Inferior parietal cortex (tissue), 1 donor: ENCODE measurements around the gene AFF1.
"Not testable (repeated sequence)": the region's sequence is repeated elsewhere in the genome, so short reads cannot be mapped to it uniquely, and the experiment has no call there.

Experiments used
- DNase-seq: peaks from one replicate; pipeline ENCODE4 v3.0.0-alpha.2; 2016; ENCODE audit errors: extremely low spot score

AFF1 gene

GRCh38 chr4:87080462-87080861, 145.7 kb downstream of the AFF1 start:
- DNase-seq, result no peak

DNA sequence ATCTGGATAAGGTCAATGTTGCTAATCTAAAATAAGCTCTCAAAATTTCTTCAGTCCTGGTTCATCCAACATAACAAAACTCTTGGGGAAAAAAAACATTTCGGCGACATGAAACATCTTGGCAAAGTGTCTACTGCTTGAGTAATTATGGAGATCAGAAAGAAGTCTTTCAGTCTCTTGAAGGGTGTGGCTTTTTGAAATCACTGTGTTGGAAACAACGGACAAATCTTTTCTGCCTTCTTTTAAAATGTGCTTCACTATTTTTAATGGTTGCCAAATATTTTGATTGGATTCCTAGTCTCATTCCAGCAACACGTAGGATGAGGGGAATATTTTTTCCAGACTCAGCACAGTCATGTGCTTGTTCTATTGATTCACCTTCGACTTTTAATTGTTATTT, 147.0 kb downstream of the AFF1 start:
- DNase-seq, result no peak

DNA sequence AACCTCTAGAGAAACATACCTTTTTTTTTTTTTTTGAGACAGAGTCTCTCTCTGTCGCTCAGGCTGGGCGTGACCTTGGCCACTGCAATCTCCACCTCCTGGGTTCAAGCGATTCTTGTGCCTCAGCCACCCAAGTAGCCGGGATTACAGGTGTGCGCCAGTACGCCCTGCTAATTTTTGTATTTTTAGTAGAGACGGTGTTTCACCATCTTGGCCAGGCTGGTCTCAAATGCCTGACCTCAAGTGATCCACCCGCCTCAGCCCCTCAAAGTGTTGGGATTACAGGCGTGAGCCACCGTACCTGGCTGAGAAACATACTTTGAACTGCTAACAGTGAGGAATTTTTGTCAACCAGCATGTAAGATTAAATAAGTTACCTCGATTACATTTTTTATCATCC, 150.9 kb downstream of the AFF1 start:
- not testable (repeated sequence) for DNase-seq

- no peak for DNase-seq
Observed at GRCh38 chr4:87086143-87086805, 151.5 kb downstream of the AFF1 start.

DNA sequence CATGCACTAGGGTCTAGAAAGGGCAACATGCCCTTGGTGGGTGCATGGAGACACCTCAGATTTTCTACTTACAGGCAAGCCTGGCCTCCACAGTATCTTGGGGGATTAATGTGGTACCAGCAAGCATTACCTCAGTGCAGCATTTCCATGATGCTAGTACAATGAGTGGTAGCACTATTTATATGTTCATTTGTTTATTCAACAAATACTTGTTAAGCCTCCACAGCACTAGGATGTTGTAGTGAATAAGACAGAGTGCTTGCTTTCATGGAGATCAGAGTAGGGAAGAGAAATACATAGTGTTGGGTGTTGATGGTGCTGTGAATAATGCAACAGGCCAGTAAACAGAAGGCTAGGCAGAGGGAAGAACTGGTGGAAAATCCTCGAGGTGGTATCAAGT, 152.2 kb downstream of the AFF1 start:
- DNase-seq, result no peak

DNA sequence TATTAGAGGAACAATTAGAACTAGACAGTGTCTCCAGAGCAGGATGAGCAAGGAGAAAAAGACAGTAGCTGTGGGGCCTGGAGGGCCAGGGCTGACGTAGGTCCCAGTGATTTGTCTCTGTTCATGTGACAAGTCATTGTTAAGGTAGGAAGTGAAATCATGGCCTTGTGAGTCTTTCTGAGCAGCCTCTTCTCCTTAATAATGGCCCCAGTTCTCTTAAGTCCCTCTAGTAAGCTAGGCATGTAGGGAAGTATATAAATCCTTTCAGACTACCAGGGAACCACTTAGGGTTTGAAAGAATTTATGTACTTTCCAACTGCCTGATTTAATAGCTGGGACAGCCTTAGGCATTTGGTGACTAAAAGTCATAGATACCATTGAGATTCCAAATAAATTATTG, 152.6 kb downstream of the AFF1 start:
- DNase-seq, result no peak

- no peak for DNase-seq
Observed at GRCh38 chr4:87088186-87088585, 153.4 kb downstream of the AFF1 start.

GRCh38 chr4:87089368-87089767, 154.6 kb downstream of the AFF1 start:
- no peak for DNase-seq

GRCh38 chr4:87090305-87090704, 155.5 kb downstream of the AFF1 start:
- no peak for DNase-seq

DNA sequence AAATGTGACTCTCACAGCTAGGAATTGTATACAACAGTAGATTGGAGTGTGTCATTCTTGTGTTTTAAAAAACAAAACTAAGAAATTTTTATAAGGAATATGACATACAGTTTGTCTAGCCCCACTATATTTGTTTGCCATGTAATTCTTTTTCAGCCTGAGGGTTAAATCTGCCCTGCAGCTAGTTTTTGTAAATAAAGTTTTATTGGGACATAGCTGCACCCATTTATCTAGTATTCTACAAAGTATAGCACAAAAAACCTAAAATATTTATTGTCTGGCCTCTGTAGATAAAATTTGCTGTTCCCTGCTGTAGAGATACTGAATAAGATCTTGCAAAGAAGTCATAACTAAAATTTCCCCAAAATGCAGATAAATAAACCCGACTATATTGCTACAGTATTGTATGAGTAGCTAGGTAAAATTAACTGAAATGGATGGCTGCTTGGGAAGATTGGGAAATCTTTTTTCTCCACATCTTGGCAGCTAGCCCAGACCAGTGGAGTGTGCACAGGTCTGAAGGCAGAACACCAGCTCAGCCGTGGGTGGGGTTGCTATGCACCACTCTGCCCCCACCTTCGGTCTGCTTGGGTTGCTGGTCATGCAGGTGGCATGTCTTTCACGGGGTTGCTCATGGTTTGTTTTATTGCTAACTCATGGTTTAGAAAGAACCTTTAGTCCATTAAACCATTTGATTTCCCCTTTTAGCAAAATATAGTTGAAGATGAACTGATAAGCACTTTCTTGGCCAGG, 157.8 kb downstream of the AFF1 start:
- peak; percentile 48 for DNase-seq

DNA sequence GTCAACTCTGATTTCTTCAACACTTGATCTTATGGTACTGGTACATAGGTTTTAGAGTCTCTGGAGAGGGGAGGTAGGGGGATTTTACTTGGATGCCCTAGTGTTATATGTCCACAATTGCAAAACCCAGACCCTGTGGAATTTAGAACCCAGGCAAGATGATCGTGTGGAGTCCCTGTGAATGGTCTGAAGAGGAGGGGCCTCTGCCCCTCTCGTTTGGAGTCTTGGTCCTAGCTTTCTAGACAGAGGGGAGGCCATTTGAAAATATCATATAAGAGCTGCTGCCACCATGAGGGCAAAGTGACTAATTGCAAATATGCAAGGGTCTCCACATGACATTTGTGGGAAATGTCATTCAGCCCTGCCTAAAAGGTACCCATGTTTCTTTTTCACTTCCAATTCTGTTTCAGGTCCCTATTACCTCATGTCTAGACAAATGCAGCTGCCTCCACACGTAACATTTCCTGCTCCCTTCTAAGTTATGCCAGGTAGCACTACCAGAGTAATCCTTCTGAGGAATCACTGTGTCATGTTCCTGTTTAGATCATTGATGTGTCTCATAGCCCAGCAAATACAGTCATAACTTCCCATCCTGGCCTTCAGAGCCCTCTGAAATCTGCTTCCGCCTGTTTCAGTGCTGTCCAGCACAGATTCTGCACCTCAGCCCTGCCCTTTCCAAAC, 158.8 kb downstream of the AFF1 start:
- DNase-seq, result peak; percentile 78

GRCh38 chr4:87097075-87097474, 162.3 kb downstream of the AFF1 start:
- DNase-seq, result no peak

GRCh38 chr4:87100168-87100567, 165.4 kb downstream of the AFF1 start:
- no peak for DNase-seq

GRCh38 chr4:87101543-87102199, 166.9 kb downstream of the AFF1 start:
- DNase-seq, result no peak

- DNase-seq, result no peak
Observed at GRCh38 chr4:87103086-87103485, 168.3 kb downstream of the AFF1 start.

- no peak for DNase-seq
Observed at GRCh38 chr4:87103691-87104187, 168.9 kb downstream of the AFF1 start.

DNA sequence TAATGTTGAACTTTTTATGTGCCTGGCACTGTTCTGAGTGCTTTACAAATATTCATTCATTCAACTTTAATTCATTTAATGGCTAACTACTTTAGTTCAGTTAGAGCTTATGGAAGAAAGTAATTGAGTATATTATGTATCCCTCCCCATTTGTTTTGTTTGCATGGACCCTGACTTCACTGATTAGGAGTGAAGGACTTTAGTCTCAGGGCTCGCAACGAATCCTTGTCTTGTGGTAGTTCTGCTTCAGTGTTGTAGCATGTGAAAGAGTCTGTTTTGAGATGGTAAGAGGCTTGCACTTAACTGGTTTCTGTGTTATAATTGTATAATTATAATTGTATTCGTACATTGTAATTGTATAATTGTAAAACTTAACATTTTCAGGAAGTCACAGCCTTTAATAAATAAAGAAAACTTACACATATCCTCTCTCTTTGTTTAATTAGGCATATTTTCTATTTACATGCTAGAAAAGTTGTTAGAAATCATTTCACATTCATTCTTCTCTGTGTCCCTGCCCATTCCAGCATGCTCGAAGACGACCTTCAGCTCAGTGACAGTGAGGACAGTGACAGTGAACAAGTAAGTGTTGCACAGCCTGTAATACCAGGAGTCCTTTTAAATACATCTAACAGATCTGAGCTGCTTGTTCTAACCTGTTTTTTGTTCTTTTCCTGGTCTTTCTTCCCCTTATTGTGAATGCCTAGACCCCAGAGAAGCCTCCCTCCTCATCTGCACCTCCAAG, 170.5 kb downstream of the AFF1 start:
- DNase-seq, result no peak

DNA sequence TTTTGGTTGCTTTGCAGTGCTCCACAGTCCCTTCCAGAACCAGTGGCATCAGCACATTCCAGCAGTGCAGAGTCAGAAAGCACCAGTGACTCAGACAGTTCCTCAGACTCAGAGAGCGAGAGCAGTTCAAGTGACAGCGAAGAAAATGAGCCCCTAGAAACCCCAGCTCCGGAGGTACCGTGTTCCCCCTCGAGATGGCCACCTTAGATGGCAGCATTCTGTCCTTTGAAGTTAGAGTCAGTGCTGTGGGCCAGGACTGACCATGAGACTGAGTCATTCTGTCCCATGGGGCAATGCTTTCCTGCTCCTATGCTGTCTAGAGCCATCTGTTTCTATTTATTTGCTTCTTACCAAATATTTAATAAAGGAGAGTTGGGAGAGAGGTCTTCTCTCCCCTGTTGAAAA, 173.3 kb downstream of the AFF1 start:
- DNase-seq, result no peak

- no peak for DNase-seq
Observed at GRCh38 chr4:87109121-87109520, 174.3 kb downstream of the AFF1 start.

DNA sequence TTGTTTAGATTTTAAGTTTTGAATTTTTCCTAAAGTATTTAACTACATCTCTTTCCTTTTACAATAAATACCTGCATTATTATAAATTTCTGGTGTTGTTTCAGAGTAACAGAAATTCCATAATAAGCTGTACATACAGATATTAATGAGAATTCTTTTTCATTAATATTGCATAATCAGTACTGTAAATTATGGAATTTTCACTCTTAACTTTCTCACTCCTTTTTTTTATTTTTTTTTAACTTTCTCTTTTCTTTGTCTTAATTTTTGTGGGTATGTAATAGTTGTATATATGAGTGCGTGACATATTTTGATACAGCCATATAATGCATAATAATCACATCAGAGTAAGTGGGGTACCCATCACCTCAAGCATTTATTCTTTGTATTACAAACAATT, 175.1 kb downstream of the AFF1 start:
- DNase-seq, result no peak

GRCh38 chr4:87112063-87112462, 177.3 kb downstream of the AFF1 start:
- no peak for DNase-seq
